NOMO-1 treated with dmso at 0.1 percent for 144 hours (cell line): Measurements from ENCODE around the gene BMP6.

ENCODE experiments used
- DNase-seq: peaks from one replicate; lab custom pipeline; 2025; ENCODE audit not compliant: unreplicated experiment; lab: John Stamatoyannopoulos, UW

The BMP6 gene

GRCh38 chr6:7725849-7726415 lies at the start of gene BMP6:
TSS of gene BMP6 (plus strand) at chr6:7726099. CDS start at chr6:7726956, 857 bp downstream.
- DNase-seq, result peak; percentile 43

DNA sequence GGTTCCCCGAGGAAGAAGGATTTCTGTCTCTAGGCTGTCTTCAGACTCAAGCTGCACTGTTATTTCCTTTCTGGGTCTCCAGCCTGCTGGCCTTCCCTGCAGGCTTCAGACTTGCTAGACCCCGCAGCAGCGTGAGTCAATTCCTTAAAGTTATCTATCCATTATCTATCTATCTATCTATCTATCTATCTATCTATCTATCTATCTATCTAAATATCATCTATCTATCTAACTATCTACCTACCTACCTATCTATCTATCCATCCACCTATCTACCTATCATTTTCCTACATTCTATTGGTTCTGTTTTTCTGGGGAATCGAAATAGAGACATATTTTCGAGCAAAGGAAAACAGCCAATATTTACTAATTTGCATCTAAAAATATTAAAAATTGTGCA lies 48.7 kb upstream of the BMP6 start:
- no peak for DNase-seq

- no peak for DNase-seq
Measured at GRCh38 chr6:7680393-7681075, 45.4 kb upstream of the BMP6 start.

DNA sequence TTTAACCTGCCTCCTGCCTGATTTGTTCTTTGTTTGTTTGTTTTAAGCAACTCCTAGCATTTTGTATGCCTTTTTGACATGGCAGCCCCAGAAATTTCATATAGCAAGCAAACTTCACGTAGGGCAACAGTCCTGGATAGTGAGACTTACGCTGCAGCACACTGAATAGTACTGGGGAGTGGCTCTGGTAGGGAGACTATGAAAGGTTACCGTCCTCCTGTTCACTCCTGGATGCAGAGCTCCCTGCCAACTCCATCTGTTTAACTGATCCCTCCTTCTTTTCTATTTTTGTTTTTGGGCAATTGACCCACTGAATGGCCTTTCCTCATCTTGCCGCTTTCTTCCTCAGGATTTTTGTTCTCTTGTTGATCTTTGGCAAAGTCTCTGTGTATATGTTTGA lies 44.5 kb upstream of the BMP6 start:
- no peak for DNase-seq

DNA sequence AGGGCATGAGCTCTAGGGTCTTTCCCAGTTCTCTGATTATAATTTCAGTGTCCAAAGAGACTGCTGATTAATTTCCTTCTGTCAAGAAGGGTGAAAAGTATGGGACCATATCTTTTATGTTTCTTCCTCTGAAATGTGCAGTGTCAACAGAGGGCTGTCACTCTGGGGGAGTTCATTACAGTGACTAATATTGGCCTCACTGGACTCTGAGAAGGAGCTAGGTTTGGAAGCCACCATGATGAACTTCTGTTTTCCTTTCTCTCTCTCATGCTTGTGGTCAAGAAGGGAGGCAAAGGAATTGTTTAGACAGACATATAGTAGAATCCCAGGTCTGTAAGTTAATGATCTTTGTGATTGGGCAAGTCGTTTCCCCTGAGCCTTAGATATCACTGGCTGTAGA lies 41.8 kb upstream of the BMP6 start:
- DNase-seq, result no peak

- DNase-seq, result no peak
Measured at GRCh38 chr6:7684843-7685242, 41.1 kb upstream of the BMP6 start.

GRCh38 chr6:7685276-7685675 lies 40.6 kb upstream of the BMP6 start:
- no peak for DNase-seq

- DNase-seq, result no peak
Measured at GRCh38 chr6:7687145-7688111, 38.5 kb upstream of the BMP6 start.

- no peak for DNase-seq
Measured at GRCh38 chr6:7691021-7691420, 34.9 kb upstream of the BMP6 start.

GRCh38 chr6:7691675-7692452 lies 34.0 kb upstream of the BMP6 start:
- DNase-seq, result no peak

GRCh38 chr6:7692453-7692784 lies 33.5 kb upstream of the BMP6 start:
- no peak for DNase-seq

GRCh38 chr6:7693827-7694226 lies 32.1 kb upstream of the BMP6 start:
- no peak for DNase-seq

DNA sequence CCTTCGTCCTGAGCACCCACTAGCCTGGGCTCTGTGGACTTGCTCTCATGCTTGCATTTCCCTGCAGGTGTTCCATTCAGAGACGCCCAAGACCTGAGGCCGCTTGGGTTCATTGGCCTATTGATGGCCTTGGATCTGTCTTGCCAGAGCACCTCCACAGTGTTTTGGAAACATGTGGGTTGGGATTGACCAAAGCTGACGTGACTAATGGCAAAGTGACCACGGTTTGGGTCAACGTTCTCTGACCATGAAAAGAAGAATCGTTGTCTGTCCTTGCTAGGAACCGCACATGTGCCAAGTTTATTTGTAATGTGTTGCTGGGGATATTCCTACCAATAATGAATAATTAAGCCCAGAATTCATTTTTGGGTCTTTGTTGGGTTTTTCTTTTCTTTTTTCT lies 29.8 kb upstream of the BMP6 start:
- no peak for DNase-seq

- no peak for DNase-seq
Measured at GRCh38 chr6:7697432-7697819, 28.5 kb upstream of the BMP6 start.

DNA sequence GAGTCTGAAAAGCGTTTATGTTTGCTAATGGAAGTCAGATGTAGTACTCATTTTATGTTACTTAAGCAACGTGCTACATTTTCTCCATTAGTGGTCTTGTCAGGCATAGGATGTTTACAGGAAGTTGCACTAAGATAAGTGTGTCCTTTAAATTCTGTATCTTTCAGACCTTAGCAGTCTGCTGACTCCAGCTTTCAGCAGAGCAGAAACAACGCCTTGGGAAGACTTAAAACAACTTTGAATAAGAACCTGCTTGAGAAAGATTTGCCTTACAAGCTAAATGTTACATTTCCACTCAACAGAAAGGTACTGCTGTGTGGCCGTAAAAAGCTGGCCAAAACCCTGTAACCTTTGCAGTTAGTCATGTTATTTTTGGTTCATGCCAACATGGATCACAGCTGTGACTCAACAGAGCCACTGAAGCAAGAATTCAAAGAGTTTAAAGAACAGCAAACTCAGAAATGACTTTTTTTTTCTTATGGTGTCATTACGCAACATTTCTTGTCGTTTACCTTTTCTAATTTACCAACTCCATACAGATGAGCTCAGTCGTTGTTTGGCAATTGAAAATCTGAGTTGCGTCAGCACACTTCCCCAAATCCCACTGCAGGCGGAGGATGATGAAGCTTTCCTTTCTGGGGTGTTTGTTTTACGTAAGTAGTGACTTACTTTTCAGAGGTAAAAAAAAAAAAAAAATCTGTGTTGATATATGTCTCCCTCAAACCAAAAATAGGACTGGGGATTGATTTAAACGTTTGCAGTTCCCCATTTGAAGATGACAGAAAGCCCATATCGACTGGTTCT lies 27.9 kb upstream of the BMP6 start:
- peak; percentile 80 for DNase-seq

GRCh38 chr6:7701212-7701834 lies 24.6 kb upstream of the BMP6 start:
- no peak for DNase-seq

- no peak for DNase-seq
Measured at GRCh38 chr6:7703148-7703680, 22.7 kb upstream of the BMP6 start.

GRCh38 chr6:7705483-7705882 lies 20.4 kb upstream of the BMP6 start:
- DNase-seq, result no peak

DNA sequence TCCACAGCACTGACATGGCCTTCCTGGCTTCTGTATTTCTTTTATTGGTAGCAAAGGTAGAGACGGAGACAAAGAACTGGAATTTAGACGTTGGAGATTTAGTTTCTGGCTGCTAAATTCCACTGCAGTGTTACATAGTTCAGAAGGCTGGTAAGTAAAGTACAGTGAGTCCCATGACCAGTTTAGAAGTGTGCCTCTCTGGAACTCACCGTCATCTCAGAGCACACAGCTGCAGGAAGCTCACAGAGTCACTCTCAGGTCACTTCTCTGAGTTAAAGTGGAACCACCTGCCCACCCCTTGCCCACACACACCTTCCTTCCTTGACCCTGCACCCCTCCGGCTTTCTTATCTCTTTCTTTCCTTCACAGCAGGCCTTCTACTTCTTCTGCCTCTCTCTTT lies 19.6 kb upstream of the BMP6 start:
- DNase-seq, result no peak

- DNase-seq, result no peak
Measured at GRCh38 chr6:7707787-7708186, 18.1 kb upstream of the BMP6 start.
